SK-N-MC (cell line): ENCODE measurements around the gene CD4.

Experiments used
- DNase-seq: peaks from one replicate; pipeline ENCODE4 v3.0.0-alpha.2; 2011; ENCODE audit warnings: low read depth, low spot score
- H3K27ac ChIP-seq: fragments of 200-600 bp; sonication (generic); 2 replicates; pipeline ENCODE4 v1.5.1; 2016; ENCODE audit warnings: mixed run types
- H3K36me3 ChIP-seq: fragments of 200-600 bp; sonication (generic); 2 replicates; pipeline ENCODE4 v1.6.1; 2017; ENCODE audit warnings: antibody characterized with exemption, low read length, mixed read lengths; ENCODE audit not compliant: insufficient read depth
- H3K4me3 ChIP-seq: fragments of 200-600 bp; sonication (generic); 2 replicates; pipeline ENCODE4 v1.5.1; 2016
- H3K9ac ChIP-seq: fragments of 200-600 bp; sonication (generic); 2 replicates; pipeline ENCODE4 v1.8.0; 2017; ENCODE audit warnings: mixed run types, mixed read lengths; ENCODE audit not compliant: insufficient read length
- H3K9me3 ChIP-seq: fragments of 200-600 bp; sonication (generic); 2 replicates; pipeline ENCODE4 v1.6.1; 2017; ENCODE audit warnings: low read depth, mild to moderate bottlenecking, antibody characterized with exemption, low read length, moderate library complexity, mixed read lengths
- EZH2 ChIP-seq: fragments of 200-600 bp; sonication (generic); IDR thresholded peaks from one replicate; pipeline ENCODE4 v1.6.1; 2017; ENCODE audit warnings: antibody characterized with exemption
- FOXP2 ChIP-seq: optimal IDR thresholded peaks from 2 replicates; pipeline ENCODE3; 2011; ENCODE audit warnings: mild to moderate bottlenecking, moderate library complexity; ENCODE audit not compliant: insufficient read depth; ENCODE audit errors: extremely low read length, control extremely low read depth
- POLR2AphosphoS5 ChIP-seq: IDR thresholded peaks from 2 replicates; pipeline ENCODE4 v1.6.1; 2012; ENCODE audit warnings: mild to moderate bottlenecking, low read depth, low read length, borderline replicate concordance

CD4 gene

DNA sequence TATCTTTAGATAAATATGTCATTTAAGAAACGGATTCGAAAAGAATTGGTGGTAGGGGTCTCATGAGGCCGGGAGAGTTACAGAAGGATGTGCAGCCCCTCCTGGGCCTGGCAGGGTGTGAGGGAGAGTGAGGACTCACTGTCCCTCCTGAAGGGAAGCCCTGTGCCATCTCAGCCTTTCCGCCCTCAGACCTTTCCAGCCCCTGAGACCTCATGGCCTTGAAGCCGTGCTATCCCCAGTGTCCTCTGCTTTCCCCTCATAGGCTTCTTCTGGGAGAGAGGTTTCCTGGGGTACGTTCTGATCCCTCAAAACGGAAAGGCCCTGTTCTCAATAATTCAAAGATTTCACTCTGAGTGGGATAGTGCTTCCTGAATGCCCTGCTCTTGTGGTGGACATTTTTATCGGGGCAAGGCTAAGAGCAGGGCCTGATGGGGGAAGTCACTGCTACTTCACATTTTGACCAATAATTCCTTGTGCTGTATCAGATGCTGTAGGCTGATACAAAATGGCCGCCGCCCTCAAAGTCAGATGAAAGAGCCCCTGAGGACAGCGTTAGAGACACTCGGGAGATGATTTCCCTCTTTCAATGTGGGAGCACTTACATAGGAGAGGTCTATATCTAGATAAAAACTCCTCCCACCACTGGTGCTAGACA lies 1.3 kb downstream of the CD4 start:
- Histone ChIP-seq H3K9ac (no peak overlapping the region), H3K27ac (no peak overlapping the region)
- DNase-seq = no peak

DNA sequence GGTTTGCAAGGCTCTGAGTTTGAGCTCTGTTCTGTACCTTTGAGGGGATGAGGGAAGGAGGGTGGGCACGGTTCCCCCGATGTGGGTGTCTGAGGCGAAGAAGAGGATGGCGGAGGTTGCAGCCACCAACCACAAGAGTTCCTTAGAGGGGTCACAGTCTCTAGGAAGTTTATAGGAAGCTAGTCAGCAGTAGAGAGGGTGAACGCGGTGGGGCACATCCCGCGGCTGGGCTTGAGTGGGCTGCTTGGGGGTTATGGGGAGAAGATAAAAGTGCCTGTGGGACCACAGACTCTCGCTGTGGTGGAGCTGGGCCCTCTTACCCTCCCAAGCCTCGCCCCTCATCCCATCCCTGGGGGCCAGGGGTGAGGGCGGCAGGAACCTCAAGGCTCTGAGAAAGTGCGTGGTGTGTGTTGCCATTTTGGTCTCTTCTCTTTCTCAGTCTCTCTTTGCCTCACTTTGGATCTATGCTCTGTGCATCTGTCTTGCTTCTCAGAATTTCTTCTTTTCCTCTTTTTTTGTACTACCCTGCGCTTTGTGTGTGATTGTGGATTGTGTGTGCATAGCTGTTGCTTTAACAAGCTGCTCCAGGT lies 2.7 kb downstream of the CD4 start:
- no peak for DNase-seq
- H3K4me3 ChIP-seq = no peak overlapping the region
- H3K36me3 ChIP-seq = no peaks in the 10 kb centered on the region
- TF ChIP-seq FOXP2 (no peak), EZH2 (no peak), POLR2AphosphoS5 (no peak)
- no peak overlapping the region for H3K9ac ChIP-seq
- H3K9me3 ChIP-seq = no peaks in the 10 kb centered on the region
- H3K27ac ChIP-seq = no peak overlapping the region

More for the DNA sequence above, 1.3 kb downstream of the CD4 start:
- Histone ChIP-seq H3K36me3 (no peaks in the 10 kb centered on the region), H3K9me3 (no peaks in the 10 kb centered on the region), H3K4me3 (no peak overlapping the region)
- TF ChIP-seq EZH2 = no peak
- no peak for TF ChIP-seq POLR2AphosphoS5
- TF ChIP-seq FOXP2 = no peak

- Histone ChIP-seq H3K36me3 (no peaks in the 10 kb centered on the region), H3K27ac (no peak overlapping the region), H3K4me3 (no peak overlapping the region), H3K9ac (no peak overlapping the region), H3K9me3 (no peaks in the 10 kb centered on the region)
- no peak for DNase-seq
- TF ChIP-seq FOXP2 = no peak
- TF ChIP-seq POLR2AphosphoS5 = no peak
- TF ChIP-seq EZH2 = no peak
Measured at GRCh38 chr12:6792522-6793201, 3.3 kb downstream of the CD4 start.

DNA sequence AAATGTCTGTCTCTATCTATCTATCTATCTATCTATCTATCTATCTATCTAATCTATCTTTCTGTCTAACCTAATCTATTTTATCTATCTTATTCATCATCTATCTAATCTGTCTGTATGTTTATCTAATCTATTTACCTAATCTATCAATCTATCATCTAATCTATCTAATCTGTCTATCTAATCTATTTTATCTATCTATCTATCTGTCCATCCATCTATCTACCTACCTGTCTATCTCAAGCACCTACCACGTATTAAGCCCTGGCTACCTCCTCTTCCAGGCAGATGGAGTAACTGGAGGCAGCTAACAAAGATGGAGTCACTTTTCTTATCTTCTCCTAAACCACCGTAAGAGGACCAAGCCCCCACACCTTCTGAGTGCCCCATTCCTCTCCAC lies 5.8 kb downstream of the CD4 start:
- Histone ChIP-seq H3K9ac (no peak overlapping the region), H3K9me3 (no peaks in the 10 kb centered on the region), H3K27ac (no peak overlapping the region), H3K4me3 (no peak overlapping the region), H3K36me3 (no peaks in the 10 kb centered on the region)
- TF ChIP-seq FOXP2 (no peak), POLR2AphosphoS5 (no peak), EZH2 (no peak)
- DNase-seq = no peak

DNA sequence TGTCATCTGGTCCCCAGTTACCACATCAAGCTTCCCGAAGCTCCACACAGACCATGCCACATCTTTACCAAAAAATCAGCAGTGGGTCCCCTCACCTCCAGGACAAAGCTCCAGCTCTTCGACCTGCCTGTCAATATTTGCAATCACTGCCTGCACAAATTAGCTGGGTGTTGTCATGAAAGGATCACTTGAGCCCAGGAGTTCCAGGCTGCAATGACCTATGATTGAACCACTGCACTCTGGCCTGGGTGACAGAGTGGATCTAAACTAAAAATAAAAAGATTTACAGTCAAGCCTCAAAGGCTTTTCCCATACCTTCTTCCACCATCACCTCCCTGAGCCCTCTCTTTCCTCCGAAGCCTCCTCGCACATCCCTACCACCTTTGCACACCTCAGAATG lies 7.2 kb downstream of the CD4 start:
- H3K36me3 ChIP-seq = no peaks in the 10 kb centered on the region
- no peak overlapping the region for H3K9ac ChIP-seq
- DNase-seq = no peak
- TF ChIP-seq POLR2AphosphoS5 (no peak), FOXP2 (no peak), EZH2 (no peak)
- no peak overlapping the region for H3K4me3 ChIP-seq
- no peaks in the 10 kb centered on the region for H3K9me3 ChIP-seq
- no peak overlapping the region for H3K27ac ChIP-seq

- Histone ChIP-seq H3K36me3 (no peaks in the 10 kb centered on the region), H3K4me3 (no peak overlapping the region), H3K9ac (no peak overlapping the region), H3K9me3 (no peaks in the 10 kb centered on the region), H3K27ac (no peak overlapping the region)
- TF ChIP-seq EZH2 (no peak), FOXP2 (no peak), POLR2AphosphoS5 (no peak)
- DNase-seq = no peak
Measured at GRCh38 chr12:6799147-6799546, 9.8 kb downstream of the CD4 start.

GRCh38 chr12:6807170-6807569 lies 17.8 kb downstream of the CD4 start:
- DNase-seq = no peak
- no peak overlapping the region for H3K4me3 ChIP-seq
- H3K9me3 ChIP-seq = no peaks in the 10 kb centered on the region
- H3K27ac ChIP-seq = no peak overlapping the region
- TF ChIP-seq POLR2AphosphoS5 (no peak), EZH2 (no peak), FOXP2 (no peak)
- no peaks in the 10 kb centered on the region for H3K36me3 ChIP-seq
- no peak overlapping the region for H3K9ac ChIP-seq

GRCh38 chr12:6809056-6809455 lies 19.7 kb downstream of the CD4 start:
- no peaks in the 10 kb centered on the region for H3K36me3 ChIP-seq
- no peak overlapping the region for H3K4me3 ChIP-seq
- no peak overlapping the region for H3K9ac ChIP-seq
- no peak for DNase-seq
- TF ChIP-seq EZH2 (no peak), FOXP2 (no peak), POLR2AphosphoS5 (no peak)
- H3K9me3 ChIP-seq = no peaks in the 10 kb centered on the region
- no peak overlapping the region for H3K27ac ChIP-seq
